Dermis microvascular lymphatic vessel endothelial cell (primary cell): Measurements from ENCODE around the gene PRR5L. TPM values are rescaled to one million over a fixed set of nuclear protein-coding genes. Genes with fewer than 3 reads are reported as not detected.
"Not testable (repeated sequence)": the region's sequence is repeated elsewhere in the genome, so short reads cannot be mapped to it uniquely, and the experiment has no call there.

ENCODE experiments used
- DNase-seq, 2 donors: peaks; one replicate each; pipeline versions ENCODE4 v3.0.0 to v3.0.0-alpha.2; 2010; ENCODE audit warnings: low read depth in 2 of 2
- total RNA-seq: library from RNA; depleted of rRNA; stranded (reverse); fragments of >200 nt; gene quantifications from 2 replicates; pipeline ENCODE4 v1.2.1, GENCODE V29; 2014

The PRR5L gene
- total RNA-seq, 1 donor from 2014 or later: 5.4 TPM

GRCh38 chr11:36280531-36280930 is 15.6 kb upstream of the PRR5L start:
- no peak for DNase-seq

GRCh38 chr11:36281850-36282249 is 14.2 kb upstream of the PRR5L start:
- no peak for DNase-seq

GRCh38 chr11:36282926-36283325 is 13.2 kb upstream of the PRR5L start:
- no peak for DNase-seq

- no peak for DNase-seq
Measured at GRCh38 chr11:36288442-36289225, 7.5 kb upstream of the PRR5L start.

GRCh38 chr11:36289226-36289852 is 6.7 kb upstream of the PRR5L start, which contains the start of gene COMMD9:
Gene COMMD9 (minus strand): TSS chr11:36289424. CDS start chr11:36289412, 12 bp downstream.
- peak; percentile 79 to 91 for DNase-seq

- peak; percentile 11 to 40 for DNase-seq
Measured at GRCh38 chr11:36292311-36292722, 3.8 kb upstream of the PRR5L start.

- no peak for DNase-seq
Measured at GRCh38 chr11:36296884-36297543, 926 bp downstream of the PRR5L start.

GRCh38 chr11:36300650-36301049 is 4.6 kb downstream of the PRR5L start:
- DNase-seq: peak; percentile 12 to 37

- no peak for DNase-seq
Measured at GRCh38 chr11:36304351-36304750, 8.3 kb downstream of the PRR5L start.

GRCh38 chr11:36305047-36305446 is 9.0 kb downstream of the PRR5L start:
- DNase-seq: no peak

- peak in 1 of 2 donors; percentile 45 for DNase-seq
Measured at GRCh38 chr11:36306888-36307287, 10.8 kb downstream of the PRR5L start.

GRCh38 chr11:36308577-36308976 is 12.5 kb downstream of the PRR5L start:
- DNase-seq: no peak

- DNase-seq: peak in 1 of 2 donors; percentile 12
Measured at GRCh38 chr11:36309779-36310178, 13.7 kb downstream of the PRR5L start.

- no peak for DNase-seq
Measured at GRCh38 chr11:36311926-36312595, 16.0 kb downstream of the PRR5L start.

- no peak for DNase-seq
Measured at GRCh38 chr11:36312611-36313472, 16.8 kb downstream of the PRR5L start.

GRCh38 chr11:36313750-36314433 is 17.8 kb downstream of the PRR5L start:
- no peak for DNase-seq

- no peak for DNase-seq
Measured at GRCh38 chr11:36314434-36314767, 18.3 kb downstream of the PRR5L start.

- no peak for DNase-seq
Measured at GRCh38 chr11:36316049-36316448, 20.0 kb downstream of the PRR5L start.

- no peak for DNase-seq
Measured at GRCh38 chr11:36317992-36318391, 21.9 kb downstream of the PRR5L start.

GRCh38 chr11:36324956-36325355 is 28.9 kb downstream of the PRR5L start:
- DNase-seq: not testable (repeated sequence)
